GM18861 (cell line): ENCODE measurements around the gene EPB41.

ENCODE experiments used
- ATAC-seq: cut with Tn5 transposase; IDR thresholded peaks from one replicate; pipeline ENCODE4 v1.9.1; 2021; ENCODE audit not compliant: unreplicated experiment

Gene EPB41

GRCh38 chr1:28890836-28891235 is 23.5 kb upstream of the EPB41 start:
- no peak for ATAC-seq

- no peak for ATAC-seq
Measured at GRCh38 chr1:28891256-28891655, 23.1 kb upstream of the EPB41 start.

GRCh38 chr1:28893403-28894102 is 20.8 kb upstream of the EPB41 start:
- ATAC-seq: no peak

- ATAC-seq: no peak
Measured at GRCh38 chr1:28894785-28895184, 19.6 kb upstream of the EPB41 start.

GRCh38 chr1:28895896-28896608 is 18.3 kb upstream of the EPB41 start:
- no peak for ATAC-seq

- no peak for ATAC-seq
Measured at GRCh38 chr1:28896609-28896986, 17.8 kb upstream of the EPB41 start.

- no peak for ATAC-seq
Measured at GRCh38 chr1:28897789-28898188, 16.6 kb upstream of the EPB41 start.

GRCh38 chr1:28898405-28898881 is 15.9 kb upstream of the EPB41 start:
- no peak for ATAC-seq

GRCh38 chr1:28899267-28899666 is 15.1 kb upstream of the EPB41 start:
- no peak for ATAC-seq

GRCh38 chr1:28900562-28900961 is 13.8 kb upstream of the EPB41 start:
- no peak for ATAC-seq

- no peak for ATAC-seq
Measured at GRCh38 chr1:28902738-28903137, 11.6 kb upstream of the EPB41 start.

- no peak for ATAC-seq
Measured at GRCh38 chr1:28905921-28906666, 8.3 kb upstream of the EPB41 start.

GRCh38 chr1:28909198-28909597 is 5.2 kb upstream of the EPB41 start:
- ATAC-seq: no peak

GRCh38 chr1:28910379-28911115 is 3.8 kb upstream of the EPB41 start:
- no peak for ATAC-seq

- no peak for ATAC-seq
Measured at GRCh38 chr1:28913786-28914227, 562 bp upstream of the EPB41 start.

- no peak for ATAC-seq
Measured at GRCh38 chr1:28915031-28915895, 894 bp downstream of the EPB41 start.

- no peak for ATAC-seq
Measured at GRCh38 chr1:28917757-28918118, 3.4 kb downstream of the EPB41 start.

GRCh38 chr1:28921286-28921869 is 7.0 kb downstream of the EPB41 start:
- ATAC-seq: no peak

GRCh38 chr1:28925350-28925891 is 11.1 kb downstream of the EPB41 start:
- no peak for ATAC-seq
